ENCODE data around the gene HDAC4.

The HDAC4 gene

GRCh38 chr2:239429473-239430350 is 28.9 kb upstream of the HDAC4 start:
- no peak for DNase-seq (ENCODE audit: low read depth in 2 of 2)

GRCh38 chr2:239425631-239426030 is 24.8 kb upstream of the HDAC4 start:
- DNase-seq (ENCODE audit: low read depth in 2 of 2), result no peak

- no peak for DNase-seq (ENCODE audit: low read depth in 2 of 2)
Measured at GRCh38 chr2:239424337-239425045, 23.7 kb upstream of the HDAC4 start.

- no peak for DNase-seq (ENCODE audit: low read depth in 2 of 2)
Measured at GRCh38 chr2:239423551-239423950, 22.7 kb upstream of the HDAC4 start.

- no peak for DNase-seq (ENCODE audit: low read depth in 2 of 2)
Measured at GRCh38 chr2:239421851-239422250, 21.0 kb upstream of the HDAC4 start.

- DNase-seq (ENCODE audit: low read depth in 2 of 2), result no peak
Measured at GRCh38 chr2:239420082-239420481, 19.3 kb upstream of the HDAC4 start.

GRCh38 chr2:239418918-239419317 is 18.1 kb upstream of the HDAC4 start:
- no peak for DNase-seq (ENCODE audit: low read depth in 2 of 2)

GRCh38 chr2:239412905-239413603 is 12.2 kb upstream of the HDAC4 start:
- no peak for DNase-seq (ENCODE audit: low read depth in 2 of 2)

GRCh38 chr2:239411549-239412319 is 10.9 kb upstream of the HDAC4 start:
- no peak for DNase-seq (ENCODE audit: low read depth in 2 of 2)

- no peak for DNase-seq (ENCODE audit: low read depth in 2 of 2)
Measured at GRCh38 chr2:239411117-239411516, 10.3 kb upstream of the HDAC4 start.

- DNase-seq (ENCODE audit: low read depth in 2 of 2), result no peak
Measured at GRCh38 chr2:239409976-239410375, 9.2 kb upstream of the HDAC4 start.

- no peak for DNase-seq (ENCODE audit: low read depth in 2 of 2)
Measured at GRCh38 chr2:239407112-239407511, 6.3 kb upstream of the HDAC4 start.

- DNase-seq (ENCODE audit: low read depth in 2 of 2), result no peak
Measured at GRCh38 chr2:239406316-239406995, 5.6 kb upstream of the HDAC4 start.

- DNase-seq (ENCODE audit: low read depth in 2 of 2), result no peak
Measured at GRCh38 chr2:239405071-239405470, 4.3 kb upstream of the HDAC4 start.

- no peak for DNase-seq (ENCODE audit: low read depth in 2 of 2)
Measured at GRCh38 chr2:239402666-239403065, 1.8 kb upstream of the HDAC4 start.

GRCh38 chr2:239401881-239402233 is 1.0 kb upstream of the HDAC4 start:
- no peak for DNase-seq (ENCODE audit: low read depth in 2 of 2)

- peak; percentile 98 to 99 for DNase-seq (ENCODE audit: low read depth in 2 of 2)
Measured at GRCh38 chr2:239401067-239401880, 454 bp upstream of the HDAC4 start.

- DNase-seq (ENCODE audit: low read depth in 2 of 2), result no peak
Measured at GRCh38 chr2:239399921-239400595, 762 bp downstream of the HDAC4 start.

GRCh38 chr2:239399433-239399920 is 1.3 kb downstream of the HDAC4 start:
- peak in 1 of 2 donors; percentile 18 for DNase-seq (ENCODE audit: low read depth in 2 of 2)

- DNase-seq (ENCODE audit: low read depth in 2 of 2), result no peak
Measured at GRCh38 chr2:239398521-239398921, 2.3 kb downstream of the HDAC4 start.

All from stimulated activated CD8-positive, alpha-beta memory T cell treated with anti-CD3 and anti-CD28 coated beads, Interleukin-7, amount 100 ng/mL, for 1 hour (primary cell).